SW 1271 (cell line): ENCODE data around the gene C20orf141.
"Not testable (repeated sequence)": the region's sequence is repeated elsewhere in the genome, so short reads cannot be mapped to it uniquely, and the experiment has no call there.

ENCODE experiments used
- DNase-seq, 2 experiments: peaks; one replicate each; lab custom pipeline; 2025; lab: John Stamatoyannopoulos, UW

The C20orf141 gene

DNA sequence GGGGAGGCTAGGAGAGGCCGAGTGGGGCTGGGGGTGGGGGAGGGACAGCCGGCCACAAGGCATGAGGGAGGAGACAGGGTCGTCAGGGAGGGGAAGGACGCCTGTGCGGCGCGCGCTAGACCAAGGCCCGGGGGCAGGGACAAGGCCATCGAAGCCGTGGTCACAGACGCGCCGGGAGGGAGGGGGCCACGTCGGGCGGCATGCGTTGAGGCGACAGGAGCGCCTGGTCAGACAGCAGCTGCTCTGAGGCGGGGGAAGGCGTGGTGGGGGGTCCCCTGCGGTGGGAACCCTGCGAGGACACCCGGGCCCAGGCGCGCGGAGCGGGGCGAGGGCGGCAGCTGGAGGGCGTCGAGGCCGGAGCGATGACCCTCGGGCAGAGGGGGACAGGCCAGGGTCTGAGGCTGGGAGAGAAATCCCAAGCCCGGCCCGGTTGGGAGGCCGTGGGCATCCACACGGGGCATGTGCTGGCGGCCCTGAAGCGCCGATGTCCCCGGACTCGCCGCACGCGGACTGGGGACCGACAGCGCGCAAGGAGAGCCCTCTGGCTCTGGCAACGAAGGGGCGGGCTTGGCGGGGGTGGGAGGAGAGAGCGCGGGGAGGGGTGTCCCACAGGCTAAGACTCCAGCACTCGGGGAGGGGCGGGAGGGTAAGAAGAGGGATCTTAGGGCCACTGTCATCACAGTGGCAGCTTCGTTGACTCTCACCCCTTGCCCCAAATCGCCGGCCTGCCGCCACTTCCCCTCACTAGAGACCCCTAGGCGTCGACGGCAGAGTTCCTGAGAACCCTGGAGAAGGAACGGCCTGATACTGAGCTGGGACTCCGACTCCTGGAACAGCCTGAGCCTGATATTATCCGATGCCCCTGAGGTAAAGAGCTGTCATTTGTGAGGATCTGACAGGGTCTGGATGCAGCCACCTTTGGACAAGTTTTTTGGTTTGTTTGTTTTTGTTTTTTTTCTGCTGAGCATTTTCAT, 6.4 kb downstream of the C20orf141 start:
- no peak for DNase-seq

DNA sequence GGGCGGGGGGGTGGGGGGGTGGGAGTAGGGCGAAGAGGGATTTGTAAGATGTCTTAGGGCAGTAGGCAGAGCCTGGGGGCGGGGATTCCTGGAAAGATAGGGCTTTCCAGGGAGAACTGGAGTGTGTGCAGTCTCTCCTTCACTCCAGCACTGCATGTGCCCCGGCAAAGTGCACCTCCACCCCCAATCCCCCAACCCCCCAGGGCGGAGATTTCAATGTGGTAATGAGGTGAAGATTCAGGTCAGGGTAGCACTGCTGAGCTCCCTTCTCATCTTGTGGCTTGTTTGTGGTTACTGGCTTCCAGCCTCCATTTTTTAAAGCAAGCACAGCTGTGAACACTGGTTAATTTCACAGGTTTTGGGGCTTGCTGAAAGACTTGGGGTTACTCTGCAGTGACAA, 7.3 kb downstream of the C20orf141 start:
- no peak for DNase-seq

DNA sequence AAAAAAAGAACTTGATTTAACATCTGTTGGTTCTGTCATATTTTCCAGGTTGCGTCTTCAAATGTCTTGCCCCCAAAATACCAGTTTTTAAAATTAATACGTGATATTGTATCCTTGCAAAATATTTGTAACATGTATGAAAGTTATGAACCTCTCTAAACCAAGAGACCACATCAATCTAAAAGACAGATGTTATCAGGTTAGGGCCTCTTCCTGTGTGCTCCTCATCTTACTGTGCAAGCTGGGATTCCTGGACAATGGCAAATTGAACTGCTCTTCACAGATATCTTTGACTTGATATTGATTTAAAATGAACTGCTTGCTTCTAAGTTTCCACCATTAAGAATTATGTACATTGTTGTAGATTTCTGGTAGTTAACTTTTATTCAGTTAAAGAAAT, 11.0 kb downstream of the C20orf141 start:
- DNase-seq = no peak

DNA sequence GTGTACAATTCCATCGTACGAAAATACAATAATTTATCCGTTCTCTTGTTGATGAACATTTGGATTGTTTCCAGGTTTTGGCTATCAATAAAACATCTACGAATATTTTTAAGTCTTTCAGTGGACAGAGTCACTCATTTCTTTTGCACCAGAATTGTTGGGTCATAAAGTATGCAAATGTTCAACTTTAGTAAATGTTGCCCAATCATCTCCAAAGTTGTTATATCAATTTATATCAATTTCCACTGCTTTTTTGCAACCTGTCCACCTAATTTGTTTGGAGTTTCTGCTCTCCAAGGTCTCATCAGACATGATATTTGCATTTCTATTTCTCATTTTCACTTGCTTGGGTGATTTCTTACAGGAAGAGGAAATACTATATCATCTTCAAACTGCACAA, 11.9 kb downstream of the C20orf141 start:
- DNase-seq = no peak

DNA sequence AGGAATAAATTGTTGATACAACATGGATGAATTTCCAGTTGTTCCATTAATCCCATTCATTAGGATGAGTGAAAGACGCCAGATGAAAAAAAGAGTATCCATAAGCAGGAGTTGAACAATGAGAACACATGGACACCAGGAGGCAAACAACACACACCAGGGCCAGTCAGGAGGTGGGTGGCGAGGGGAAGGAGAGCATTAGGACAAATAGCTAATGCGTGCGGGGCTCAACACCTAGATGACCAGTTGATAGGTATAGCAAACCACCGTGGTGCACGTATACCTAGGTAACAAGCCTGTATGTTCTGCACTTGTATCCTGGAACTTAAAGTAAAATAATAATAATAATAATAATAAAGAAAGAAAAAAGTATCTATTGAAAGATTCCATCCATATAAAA, 14.6 kb downstream of the C20orf141 start:
- no peak for DNase-seq

DNA sequence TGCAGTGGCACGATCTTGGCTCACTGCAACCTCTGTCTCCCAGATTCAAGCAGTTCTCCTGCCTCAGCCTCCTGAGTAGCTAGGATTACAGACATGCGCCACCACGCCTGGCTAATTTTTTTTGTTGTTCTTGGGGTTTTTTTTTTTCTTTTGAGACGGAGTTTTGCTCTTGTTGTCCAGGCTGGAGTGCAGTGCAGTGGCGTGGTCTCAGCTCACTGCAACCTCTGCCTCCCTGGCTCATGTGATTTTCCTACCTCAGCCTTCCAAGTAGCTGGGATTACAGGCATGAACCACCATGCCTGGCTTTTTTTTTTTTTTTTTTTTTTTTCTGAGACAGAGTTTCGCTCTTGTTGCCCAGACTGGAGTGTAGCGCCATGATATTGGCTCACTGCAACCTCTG, 16.4 kb downstream of the C20orf141 start:
- DNase-seq = not testable (repeated sequence)

DNA sequence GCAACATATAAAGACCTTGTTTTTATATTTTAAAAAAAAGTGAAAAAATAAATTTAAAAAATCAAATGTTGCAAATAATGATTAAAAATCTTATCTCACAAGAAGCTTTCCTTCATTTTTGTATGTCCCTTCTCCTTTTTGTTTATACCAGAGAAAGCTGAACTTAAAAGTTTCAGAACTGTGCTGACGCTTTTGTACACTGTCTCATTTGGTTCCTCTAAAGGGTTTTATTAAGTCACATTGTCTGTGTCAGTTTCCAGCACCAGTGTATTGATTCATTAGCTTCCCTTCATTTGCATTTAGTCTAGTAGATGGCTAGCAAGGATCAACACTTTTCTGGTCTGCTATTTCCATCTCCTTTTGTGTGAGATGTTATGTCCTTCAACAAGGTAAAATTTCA, 19.0 kb downstream of the C20orf141 start:
- DNase-seq = no peak

DNA sequence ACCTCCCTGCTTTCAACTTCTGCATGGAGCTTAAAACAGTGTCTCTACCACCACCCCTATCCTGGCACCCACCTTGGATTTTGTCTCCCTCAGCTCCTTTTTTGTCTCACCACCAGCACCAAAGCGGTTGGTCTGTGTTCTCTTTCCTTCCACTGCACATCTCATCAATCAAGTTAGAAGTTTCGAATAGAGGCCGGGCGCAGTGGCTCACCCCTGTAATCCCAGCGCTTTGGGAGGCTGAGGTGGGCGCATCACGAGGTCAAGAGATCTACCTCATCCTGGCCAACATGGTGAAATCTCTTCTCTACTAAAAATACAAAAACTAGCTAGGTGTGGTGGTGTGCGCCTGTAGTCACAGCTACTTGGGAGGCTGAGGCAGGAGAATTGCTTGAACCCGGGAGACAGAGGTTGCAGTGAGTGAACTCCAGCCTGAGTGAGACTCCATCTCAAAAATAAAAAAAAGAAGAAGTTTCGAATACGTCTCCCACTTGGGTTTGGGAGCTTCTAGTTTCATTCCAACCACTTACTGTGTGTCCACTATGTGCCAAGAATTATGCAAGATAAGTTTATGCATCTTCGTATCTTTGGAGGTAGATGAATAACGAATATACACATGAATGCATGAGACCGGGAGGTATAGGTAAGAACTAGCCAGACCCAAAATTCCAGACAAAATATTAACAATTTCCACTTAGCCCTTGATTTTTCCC, 19.8 kb downstream of the C20orf141 start:
- DNase-seq = no peak

DNA sequence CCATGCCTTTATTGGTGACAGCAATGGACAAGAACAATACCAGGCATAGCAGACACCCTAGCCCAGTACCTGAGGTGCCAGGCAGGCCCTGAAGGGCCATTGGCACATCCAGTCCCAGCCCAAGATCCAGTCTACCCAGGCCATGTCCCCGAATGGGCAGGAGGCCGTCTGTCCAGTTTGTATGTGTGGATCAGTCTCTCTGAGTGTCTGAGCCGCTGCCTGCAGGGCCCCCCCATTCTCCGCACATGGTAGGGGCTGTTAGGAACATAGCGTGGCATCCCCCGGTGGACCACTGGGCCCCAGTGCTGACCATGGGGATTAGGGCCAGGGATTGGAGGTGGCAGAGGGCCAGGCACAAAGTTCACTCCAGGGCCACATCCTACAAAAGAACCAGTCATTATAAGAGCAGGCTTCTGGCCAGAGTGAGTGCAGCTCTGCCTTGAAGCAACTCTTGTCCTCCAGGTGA, 20.6 kb downstream of the C20orf141 start:
- no peak for DNase-seq

DNA sequence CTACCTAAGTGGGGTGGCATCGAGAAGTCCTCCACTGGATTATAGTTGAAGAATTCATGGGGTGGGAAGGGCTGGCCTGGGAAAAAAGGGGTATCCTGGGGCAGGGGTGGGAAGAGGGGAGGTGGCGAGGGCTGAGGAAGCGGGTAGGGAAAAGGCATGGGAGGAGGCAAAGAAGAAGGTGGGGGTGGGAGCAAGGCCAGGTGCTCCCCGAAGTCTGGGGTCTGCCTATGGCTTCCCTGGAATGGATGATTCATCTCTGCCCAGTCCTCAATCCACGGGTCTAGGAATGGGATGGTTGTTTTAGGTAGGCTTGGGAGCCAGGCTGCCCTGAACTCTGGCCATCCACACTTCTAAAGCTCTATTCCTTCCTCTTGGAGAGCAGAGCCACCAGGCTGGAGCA, 21.2 kb downstream of the C20orf141 start:
- DNase-seq = no peak

DNA sequence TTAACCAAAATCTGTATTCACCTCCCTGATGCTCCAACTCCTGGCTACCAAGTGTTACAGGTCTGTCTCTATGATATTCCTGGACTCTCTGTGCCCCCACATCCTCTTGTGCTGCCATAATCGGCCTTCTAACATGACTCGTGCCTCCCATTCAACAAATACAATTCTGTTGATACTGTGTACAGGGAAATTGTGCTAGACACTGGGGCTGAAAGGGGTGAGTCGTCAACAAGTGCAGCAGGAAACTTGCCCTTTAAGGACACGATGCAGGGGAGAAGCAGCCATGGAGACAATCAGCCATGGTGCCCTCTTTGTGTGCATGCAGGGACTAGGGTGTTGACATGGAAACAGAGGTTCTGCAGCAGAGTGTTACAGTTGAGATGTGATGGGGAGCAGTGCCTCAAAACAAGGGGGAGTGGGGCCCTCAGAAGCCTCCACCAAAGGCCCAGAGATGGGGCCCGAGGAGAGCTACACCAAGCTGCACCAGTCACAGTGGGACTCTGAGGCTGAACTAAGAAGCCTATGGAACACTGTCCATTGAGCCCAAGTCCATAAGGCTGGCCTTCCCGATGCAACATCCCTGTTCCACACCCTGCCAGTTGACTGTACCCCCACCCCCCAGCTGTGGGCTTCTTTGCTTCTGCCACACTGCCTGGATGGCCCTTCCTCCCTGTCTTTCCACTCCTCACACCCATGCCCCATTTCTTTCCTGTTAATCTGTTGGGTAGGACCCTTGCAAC, 22.6 kb downstream of the C20orf141 start:
- DNase-seq = no peak

DNA sequence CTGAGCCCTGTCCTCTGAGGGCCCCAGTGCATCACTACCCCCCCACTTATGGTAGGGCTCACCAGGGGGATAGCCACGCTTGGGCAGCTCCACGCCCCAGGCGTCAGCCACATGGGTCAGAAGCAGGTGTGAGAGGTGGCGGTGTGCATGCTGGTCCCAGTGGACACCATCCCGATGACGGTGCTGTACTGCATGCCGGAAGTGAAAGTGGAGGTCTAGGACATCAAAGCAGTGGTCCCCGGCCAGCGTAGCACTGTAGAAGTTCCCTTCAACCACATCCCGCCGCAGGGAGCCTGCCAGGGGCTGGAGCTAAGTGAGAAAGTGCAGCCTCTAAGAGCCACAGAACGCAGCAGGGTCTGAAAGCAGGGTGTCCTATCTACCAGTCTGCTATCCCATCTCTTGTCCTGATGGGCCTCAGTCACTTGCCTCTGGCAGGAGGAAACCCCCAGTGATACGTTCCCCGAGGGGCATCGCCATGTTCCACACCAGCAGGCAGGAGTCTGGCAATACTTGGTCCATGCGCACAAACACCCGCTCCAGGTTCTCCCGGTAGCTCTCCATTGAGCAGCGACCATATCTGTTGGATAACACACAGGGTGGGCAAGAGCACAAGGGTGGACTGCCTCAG, 23.5 kb downstream of the C20orf141 start:
- no peak for DNase-seq

DNA sequence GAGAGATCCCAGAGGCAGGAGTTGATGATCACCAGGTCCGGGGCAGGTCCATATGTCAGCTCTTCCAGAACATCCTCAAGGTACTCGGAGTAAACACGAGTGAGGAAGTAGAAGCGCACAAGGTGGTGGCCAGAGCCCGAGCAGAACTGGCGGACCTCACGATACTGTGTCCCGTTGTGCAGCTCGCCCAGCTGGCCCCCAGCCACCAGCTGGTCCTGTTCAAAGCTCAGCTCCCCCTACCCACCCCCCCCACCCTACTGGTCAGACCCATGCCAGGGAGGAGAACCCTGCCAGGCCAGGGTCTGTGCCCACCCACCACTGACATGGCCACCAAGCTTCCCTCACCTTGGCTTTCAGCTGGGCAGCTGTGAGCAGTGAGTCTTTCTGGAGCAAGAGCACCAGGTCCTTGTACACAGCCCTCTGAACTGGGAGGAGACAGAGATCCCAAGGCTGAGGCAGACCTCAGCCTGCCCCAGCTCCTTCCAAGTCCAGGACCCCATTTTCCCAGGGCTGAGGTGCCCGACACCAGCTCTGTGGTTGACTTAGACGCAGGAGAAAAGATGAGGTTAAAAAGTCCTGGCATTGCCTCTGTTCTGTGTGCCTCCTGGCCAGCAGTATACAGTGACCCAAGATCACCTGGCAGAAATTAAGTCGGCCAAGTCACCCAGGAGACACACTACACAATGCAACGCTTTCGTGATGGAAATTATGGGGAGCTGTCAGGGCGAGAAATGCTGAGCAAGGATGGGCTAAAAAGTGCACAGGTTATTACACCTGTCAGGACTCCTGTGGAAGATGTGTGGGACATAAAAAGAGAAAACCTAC, 24.3 kb downstream of the C20orf141 start:
- DNase-seq = no peak

DNA sequence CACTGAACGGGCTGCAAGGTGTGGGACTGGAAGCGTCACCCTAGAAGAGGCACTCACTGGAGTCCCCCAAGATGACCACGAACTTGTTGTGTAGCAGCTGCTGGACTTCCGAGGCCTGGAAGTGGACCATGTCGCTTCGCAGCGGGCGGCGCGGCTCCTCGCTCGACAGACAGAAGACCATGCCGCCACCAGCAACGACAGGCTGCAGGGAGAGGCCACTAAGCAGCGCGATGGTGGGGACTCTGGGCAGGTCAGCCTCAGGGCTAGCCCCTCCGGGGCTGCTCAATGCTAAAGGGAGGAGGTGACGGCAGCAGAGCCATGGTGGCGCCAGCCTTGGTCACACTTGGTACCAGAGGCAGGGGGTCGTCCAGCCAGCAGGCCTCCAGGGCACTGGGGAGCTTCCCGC, 24.9 kb downstream of the C20orf141 start:
- DNase-seq = no peak

DNA sequence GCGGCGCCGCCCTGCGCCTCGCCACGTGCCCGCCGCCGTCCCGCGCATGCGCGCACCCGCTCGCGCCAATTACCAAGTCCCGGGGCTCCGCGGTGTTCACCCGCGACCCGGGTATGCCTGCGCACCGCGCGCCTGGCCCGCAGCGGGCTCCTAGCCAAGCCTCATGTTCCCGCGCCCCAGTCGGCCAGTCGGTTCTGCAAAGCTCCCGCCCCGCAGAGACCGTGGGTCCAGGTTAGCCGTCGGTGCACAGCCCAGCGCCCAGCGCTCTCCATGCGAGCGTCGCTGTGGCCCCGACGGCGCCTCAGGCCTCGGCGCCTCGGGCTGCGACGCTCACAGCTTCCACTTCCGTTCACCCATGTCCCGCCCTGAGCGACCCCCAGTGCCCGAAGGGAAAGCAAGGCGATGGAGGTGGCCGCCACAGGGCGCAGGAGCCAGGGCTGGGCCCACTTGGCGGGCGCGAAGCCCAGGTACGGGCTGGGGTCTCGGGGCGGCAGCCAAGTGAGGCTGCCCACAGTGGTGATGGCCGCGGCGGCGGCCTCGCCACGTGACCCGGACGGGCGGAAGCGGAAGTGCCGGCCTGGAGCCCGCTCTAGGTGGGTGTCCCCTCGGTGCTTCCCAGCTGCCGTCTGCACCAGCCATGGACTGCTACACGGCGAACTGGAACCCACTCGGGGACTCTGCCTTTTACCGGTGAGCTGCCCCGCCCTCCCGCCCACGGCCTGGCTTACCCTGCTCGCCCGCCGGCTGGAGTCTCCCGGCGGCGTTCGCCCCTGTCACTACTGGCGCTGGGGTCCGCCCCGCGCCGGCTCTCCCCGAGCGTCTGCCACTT, 25.6 kb downstream of the C20orf141 start, which contains the start of the genes PCED1A and VPS16:
Gene PCED1A (minus strand): TSS at position 518 of the 829 bp plus-strand sequence. CDS start 743 bp downstream, outside the sequence.
Gene VPS16 (plus strand): TSS at position 608 of the 829 bp plus-strand sequence. CDS start 30 bp downstream, at position 638.
- DNase-seq = peak; percentile 71 to 85

DNA sequence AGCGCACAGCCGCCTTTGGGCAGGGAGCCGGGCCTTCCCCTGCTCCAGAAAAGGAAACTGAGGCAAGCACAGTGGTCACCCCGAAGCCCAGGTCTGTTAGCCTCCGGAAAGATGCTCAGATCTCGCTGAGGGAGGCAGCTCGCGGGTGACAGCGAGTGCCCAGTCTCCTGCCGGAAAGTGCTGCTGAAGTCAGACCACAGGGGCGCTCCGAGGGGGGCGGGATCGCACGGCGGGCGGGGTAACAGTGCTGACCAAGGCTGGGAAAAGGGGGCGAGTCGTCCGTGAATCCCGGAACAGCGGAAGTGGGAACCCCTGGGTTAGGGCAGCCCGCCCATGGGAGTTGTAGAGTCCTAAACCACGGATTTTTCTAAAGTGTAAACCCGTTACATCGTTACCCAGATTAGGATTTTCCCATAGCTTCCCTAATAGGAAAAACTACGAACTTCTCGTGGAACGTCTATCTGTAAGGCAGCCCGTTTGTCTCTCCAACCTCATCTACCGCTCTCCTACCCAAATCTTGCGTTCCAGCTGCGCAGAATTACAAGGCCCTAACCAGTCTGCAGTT, 26.3 kb downstream of the C20orf141 start:
- DNase-seq = peak; percentile 43 to 80

DNA sequence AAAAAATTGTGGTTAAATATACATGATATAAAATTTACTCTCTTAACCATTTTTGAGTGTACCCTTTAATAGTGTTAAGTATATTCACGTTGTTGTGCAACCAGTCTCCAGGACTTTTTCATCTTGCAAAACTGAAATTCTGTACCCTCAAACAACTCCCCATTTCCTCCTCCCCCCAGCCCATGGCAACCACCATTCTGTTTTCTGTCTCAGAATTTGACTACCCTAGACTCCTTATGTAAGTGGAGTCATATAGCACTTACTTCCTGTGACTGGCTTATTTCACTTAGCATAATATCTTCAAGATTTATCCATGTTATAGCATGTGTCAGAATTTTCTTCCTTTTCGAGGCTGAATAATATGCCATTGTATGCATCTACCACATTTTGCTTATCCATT, 30.8 kb downstream of the C20orf141 start:
- DNase-seq = no peak

DNA sequence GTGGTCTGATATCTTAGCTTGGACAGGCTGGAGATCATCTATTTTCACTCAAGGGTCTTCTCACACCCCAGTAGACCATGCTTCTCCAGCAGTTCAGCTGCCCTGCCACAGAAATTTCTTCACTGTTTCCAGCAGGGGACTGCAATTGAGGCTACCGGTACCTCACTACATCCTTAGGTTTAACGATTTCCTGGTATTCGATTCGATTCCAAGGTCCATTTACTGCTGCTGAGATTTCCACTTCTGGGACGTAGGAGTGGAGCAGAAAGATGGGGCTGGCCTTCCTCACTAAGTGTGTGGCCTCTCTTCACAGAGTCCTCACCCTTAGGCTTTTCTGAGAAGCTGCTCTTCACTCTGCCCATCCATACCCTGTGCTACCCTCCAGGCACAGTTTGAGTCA, 31.9 kb downstream of the C20orf141 start:
- no peak for DNase-seq

DNA sequence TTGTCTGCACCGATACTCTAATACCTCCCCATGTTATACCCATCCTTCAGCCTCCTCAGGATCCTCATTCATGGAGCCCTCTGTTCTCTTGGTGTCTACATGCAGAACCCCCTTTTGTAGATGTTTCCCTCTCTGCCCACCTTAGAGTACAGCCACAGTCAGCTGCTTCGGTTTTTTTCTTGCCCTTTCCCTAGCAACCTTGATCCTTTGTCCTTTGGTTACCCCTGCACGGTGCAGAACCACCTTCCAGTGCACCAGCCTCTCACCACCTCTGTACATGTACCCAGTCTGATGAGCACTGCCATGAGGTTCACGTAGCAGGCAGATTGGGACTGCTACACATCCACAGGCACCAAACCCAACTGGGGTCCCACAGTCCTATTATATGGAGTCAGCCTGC, 33.0 kb downstream of the C20orf141 start:
- no peak for DNase-seq
